OCI-M2 (cell line): ENCODE data around the gene RHOBTB1.

Source experiments
- DNase-seq: peaks from one replicate; lab custom pipeline; 2025; ENCODE audit not compliant: unreplicated experiment; lab: John Stamatoyannopoulos, UW

Gene RHOBTB1

DNA sequence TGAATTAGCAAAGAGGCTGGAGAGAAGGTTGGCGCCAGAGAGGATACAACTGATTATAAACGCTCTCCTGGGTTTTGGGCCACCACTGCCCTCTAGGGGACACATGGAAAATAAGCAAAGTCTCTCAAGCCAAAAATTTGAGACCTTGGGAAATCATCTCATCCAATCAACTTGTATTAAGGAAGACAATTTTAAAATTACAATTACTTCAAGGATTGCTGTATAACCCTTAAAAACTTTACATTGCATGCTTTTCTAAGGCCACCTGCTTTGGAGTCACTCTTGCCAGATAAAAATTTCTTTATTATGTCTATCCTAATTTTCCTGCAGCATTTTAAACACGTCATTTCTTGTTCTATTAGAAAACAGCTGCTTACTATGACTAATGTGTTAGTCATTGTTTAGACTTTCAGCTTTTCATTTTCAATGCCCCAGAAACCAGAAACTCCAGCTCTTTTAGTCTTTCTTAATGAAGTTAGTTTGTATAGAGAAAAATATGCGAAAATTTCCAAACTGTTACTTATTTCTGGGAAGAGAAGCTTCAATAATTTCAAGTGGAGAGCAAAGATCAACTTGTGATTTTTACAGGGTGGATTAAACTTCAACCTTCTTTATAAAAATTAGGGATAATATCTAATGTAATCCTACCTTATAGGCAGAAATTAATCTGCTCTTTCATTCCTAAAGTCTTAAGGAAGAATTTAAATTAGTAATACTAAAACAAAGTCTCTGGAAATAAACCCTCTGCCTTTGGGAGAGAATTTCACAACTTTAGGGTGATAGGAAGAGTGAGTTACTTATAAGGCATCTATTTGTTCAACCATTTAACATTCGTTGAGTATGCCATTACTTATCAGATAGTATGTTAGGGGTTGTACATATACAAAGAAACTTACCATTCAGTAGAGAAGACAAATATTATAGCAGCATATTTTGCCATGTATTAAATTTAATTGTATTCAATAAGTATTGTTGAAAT, 20.6 kb upstream of the RHOBTB1 start:
- DNase-seq = no peak

DNA sequence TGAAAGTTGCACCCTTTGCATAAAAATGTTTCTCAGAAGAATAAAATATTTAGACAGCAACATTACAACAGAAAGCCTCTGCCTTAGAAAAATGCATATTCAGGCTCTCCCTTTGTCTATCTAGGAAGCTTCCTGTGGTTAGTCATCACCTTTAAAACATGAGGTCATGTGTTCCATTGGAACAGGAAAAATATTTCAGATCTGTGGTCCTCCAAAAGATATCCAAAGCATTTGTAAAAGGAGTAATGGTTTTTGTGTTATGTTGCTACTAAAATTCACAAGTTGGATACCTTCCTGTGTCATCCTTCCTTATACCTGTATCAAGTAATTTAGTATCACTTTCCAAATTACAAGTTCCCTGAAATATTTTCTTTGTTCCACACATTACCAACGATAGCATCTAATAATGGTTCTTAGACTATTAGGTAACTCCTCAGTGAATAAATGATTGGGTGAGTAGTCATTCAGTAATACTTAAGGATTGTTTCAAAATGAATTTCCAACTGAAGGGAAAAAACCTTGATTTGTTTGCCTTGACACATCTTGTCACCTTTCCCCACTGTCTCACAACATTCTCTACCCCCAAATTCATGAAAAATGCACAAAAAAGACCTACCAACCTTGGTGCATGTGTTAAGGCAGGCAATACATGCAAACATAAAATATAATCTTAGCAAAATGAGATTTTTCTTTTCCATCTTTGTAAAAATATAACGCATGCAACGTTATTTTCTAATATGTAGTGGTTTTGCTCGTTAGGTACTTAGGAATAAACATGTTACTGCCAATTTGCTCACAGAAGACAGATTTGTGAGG, 19.7 kb upstream of the RHOBTB1 start:
- DNase-seq = no peak

DNA sequence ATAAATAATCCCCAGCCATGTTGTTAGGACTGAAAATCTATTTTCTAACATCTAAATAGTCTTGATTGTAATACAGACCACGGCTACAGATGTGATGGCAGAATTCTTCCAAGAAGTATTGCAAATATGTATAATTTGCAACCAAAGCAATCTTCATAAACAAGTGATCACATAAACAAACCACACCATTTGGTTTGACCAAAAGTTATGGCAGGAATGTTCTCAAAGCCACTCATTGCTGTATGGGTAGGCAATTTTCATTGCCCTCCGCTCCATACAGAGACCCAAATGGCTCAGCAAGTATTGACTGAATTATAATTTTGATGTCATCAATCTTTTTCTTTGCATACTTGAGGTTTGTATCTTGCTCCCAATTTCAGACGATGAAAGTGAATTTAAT, 19.0 kb upstream of the RHOBTB1 start:
- DNase-seq = no peak

DNA sequence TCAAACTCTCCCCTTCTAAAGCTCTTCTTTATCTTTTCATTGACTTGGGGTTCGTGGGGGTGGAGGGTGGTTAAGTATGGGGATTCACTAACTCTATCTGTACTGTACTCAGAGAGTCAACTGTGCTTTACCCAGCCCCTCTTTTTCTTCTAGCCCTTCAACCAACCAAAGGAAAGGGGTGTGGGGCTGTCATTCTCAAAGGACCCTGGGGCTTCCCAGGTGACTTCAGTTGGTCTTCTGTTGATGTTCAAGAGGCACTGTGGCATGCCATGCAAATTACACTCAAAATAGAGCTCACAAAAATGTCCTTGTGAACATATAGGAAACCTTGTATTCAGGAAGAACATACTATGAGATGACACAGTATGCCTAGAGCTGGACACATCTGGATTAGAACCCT, 16.9 kb upstream of the RHOBTB1 start:
- no peak for DNase-seq

DNA sequence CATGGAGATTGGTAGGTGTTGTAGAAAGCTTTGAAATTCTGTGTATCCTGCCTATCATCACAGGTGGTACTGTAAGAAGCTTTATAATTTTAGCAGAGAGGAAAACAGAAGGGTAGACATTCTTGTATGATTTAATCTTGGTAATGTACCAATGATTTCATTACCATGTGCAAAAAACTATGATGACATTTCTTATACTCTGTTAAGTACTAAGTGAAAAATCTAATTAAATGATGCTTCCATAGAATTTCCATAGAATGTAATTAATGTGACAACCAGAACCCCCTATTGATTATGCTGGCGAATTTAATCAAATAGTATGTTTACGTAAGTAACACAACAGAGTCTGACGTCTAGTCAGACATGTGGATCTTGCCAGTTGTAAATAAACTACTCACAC, 16.0 kb upstream of the RHOBTB1 start:
- DNase-seq = no peak

DNA sequence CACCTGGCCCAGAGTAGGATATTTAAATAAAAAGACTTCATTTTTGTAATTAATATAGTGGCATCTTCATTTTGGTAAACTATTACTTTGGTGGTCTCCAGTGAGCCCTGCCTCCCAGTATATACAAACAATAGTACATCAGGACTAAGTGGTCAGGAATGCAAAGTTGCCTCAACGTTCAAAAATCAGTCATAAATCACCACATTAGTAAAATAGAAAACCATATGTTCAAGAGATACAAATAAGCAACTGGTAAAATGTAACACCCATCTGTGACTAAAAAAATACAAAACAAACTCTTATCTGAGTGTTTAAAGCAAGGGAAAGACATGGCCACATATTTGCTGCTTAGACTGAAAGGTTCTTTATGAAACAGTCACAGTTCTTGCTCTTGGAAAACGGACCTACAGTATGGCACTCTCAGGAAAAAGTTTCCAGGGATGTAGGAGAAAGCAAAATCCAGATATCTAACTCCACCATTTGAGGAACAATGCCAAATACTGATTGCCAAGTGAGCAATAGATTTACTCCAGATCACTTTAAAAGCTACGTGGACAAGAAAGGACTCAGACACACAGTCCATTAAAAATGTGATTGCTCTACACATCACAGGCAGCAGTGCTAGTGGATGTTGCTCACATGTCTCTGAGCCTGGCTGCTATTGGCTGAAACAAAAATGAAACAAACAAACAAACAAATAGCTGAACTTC, 15.1 kb upstream of the RHOBTB1 start:
- DNase-seq = no peak

DNA sequence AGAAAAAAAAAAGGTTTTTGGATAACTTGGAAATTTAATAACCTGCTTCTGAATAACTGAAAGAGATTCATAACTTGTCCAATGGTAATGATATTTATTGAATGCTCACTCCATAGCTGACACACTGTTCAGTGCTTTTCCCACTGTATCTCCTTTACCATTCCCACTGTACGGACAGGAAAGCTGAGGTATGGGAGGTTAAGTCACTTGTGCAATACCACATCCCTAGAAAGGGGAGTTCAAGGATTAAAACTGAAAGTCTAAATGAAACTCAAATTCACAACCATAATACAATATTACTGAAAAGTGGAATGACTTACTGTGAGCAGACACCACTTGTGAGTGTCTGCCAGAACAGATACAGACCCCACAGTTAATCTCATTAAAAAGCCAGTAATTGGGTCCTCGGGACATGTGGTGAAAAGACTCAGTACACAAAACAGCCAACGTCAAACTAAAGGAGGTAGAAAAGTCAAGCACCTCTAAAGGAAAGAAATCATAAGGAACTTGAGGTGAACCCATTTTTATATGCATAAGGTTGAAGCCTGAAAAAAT, 13.8 kb upstream of the RHOBTB1 start:
- no peak for DNase-seq

DNA sequence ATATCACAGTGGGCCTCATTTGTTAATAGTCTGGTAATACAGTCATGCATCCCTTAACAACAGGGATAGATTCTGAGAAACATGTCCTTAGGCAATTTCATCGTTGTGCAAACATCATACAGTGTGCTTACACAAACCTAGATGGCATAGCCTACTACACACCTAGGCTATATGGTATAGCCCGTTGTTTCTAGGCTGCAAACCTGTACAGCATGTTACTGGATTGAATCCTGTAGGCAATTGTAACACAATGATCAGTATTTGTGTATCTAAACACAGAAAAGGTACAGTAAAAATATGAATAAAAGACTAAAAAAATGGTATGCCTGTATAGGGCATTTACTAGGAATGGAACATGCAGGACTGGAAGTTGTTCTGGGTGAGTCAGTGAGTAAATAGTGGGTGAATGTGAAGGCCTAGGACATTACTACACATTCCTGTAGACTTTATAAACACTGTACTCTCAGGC, 12.0 kb upstream of the RHOBTB1 start:
- DNase-seq = no peak

DNA sequence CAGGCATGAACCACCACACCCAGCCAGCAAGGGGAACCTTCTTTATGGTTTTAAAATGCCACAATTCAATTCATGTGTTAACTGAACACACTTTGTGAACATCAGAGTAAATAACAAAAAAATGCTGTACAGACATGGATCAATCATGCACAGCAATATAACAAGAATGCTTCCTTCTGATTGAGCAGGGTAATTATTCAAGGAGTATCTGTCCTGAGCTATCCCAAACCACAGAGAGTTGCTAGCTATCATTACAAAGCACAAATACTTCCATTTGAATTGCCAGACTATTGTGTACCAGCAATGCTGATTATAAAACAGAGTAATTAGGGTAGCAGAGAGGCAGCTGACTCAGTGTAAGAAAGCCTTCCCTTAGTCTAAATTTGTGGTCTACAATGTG, 11.3 kb upstream of the RHOBTB1 start:
- no peak for DNase-seq

DNA sequence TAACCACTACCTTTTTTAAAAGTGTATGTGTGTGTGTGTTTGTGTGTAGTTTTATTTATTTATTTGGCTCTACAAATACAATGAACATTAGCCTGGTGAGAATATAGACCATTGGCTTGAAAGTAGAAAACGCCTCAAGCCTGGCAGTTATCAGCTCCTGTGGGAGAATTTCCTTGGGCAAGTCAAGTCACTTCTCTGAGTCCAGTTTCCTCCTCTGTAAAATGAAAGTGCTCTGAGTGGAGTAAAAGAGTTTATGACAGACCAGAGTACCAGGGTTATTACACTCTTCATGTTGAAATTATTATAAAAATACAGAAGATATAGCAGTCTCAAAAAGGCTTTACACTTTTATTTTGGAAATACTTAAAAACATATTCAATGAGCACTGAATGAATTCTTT, 10.1 kb upstream of the RHOBTB1 start:
- no peak for DNase-seq

DNA sequence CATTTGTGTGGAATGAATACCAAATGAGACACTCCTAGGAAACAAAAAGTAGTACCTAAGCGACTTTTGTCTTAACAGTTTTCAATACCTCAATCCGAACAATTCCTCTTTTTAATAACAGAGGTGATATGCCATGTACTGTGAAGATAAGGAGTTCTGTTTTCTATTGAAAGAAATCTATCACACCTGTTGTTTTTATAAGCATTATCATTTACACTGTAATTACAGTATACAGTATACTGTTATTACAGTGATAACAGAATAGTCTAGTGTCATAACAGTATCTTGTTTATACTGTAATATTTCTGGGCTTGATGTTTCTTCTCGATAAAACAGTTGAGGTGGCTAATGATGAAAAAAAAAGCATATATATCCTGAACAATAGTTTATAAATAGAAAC, 9.4 kb upstream of the RHOBTB1 start:
- no peak for DNase-seq

DNA sequence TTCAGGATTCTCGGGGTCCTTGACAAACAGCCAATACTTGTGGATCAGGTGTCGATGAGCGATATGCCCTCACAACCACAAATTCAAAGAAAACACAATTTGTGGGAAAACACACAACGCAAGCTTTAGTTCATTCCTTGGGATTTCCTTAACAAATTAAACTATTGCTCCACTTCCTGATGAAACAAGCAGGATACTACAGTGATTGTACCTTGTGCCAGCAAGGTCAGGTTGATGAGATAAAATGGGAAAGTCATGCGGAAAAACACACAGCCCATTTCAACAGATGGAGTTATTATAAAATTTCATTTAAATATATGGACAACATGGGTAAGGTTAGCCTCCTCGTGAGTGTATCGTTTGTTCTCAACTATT, 8.8 kb upstream of the RHOBTB1 start:
- DNase-seq = no peak

DNA sequence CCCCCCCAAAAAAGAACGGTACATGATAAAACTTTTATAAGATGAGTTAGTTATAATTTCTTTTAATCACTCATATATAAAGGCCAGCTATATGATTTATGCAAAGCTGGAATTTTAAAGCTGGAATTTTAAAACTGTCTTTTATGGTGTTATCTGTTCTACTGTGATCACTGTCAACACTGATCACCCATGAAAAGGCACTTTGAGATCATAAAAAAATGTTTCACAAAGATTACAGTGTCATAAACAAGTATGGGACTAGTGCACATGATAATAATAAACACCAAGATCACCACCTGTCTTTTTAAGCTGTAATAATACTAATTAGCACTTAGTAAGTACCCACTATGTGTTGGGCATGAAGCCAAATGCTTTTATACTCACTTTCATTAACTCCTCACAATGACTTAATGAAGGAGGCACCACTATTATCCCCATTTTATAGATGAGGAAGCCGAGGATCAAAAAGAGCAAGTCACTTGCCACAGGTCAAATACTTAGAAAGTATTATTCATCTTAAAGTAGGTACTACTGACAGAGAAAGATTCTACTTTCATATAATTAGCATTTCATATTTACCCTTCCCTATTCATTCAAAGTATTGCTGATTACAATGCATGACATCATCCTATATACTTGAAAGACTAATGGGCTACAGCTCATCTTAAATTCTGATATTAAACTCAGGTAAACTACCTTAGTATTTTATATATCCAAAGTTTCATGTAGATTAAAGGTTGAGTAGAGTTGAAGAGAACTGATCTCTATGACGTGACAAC, 8.3 kb upstream of the RHOBTB1 start:
- DNase-seq = no peak

DNA sequence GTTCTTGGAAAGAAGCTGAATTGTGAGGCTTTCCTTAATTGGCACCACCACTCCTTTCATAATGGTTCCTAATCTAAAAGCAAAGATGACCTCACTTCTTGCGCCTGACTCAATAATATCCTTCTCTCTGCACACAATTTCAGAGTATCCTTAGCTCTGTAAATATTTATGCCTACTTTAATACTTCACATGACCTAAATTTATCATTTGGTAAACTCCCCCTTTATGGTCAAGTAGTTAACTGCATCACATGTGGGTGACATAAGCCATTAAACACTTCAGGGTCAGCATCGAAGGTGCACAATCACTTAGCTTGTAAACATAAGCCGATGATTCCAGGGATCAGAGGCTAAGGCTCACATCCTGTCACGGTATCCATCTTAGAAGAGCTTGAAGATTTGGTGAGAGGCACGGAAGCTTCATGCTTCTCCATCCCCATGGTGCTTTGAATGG, 7.3 kb upstream of the RHOBTB1 start:
- no peak for DNase-seq

DNA sequence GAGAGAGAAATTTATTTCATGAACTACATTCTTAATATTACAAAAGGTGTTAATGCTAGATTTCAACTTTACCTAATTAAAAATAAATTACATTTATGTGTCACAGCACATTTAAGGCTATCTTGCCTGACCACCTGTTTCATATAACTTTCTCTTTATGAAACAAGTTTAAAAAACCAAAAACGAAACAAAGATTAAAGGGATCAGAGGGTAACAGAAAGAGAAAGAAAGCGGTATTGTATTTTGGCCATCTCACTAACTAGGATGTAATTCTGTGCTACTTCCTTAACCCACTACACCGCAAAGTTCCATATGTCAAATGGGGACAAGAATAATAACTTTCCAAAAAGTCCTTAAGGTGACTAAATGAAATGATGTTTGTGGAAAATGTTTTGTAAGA, 6.3 kb upstream of the RHOBTB1 start:
- no peak for DNase-seq

DNA sequence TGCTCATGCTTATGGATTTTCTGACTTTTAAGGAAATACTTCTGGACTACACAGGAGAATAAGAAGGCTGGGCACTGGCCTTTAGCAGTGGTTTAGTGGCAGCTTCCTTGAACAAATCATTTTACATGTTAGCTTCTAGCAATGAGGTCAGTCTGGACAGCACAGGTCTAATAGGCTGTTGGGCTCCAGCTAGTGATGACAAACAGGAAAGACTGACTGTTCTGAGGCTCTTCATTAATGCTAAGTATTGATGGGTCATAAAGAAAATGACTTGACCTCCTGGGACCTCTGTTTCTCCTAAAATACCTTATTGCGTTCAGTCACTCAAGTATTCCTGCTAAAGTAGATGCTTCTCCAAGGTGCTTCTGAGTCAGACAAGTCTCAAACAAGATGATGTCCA, 4.9 kb upstream of the RHOBTB1 start:
- no peak for DNase-seq

DNA sequence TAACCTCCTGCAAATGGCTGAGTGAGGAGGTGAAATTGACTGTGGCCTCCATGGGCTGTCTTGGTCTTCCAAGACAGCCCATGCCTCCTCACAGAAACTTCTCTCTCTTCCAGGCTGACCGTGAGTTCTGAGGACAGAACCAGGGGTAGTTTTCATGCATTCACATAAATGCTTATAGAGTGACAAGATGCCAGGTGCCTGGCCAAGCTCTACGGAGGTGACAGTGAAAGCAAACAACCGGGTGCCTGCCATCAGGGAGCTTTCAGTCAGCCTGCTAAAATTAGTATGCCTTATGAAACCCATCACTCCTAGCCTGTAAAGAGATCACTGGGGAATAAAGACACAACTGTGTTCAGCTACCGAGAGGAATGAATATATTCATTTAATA, 919 bp upstream of the RHOBTB1 start:
- no peak for DNase-seq

DNA sequence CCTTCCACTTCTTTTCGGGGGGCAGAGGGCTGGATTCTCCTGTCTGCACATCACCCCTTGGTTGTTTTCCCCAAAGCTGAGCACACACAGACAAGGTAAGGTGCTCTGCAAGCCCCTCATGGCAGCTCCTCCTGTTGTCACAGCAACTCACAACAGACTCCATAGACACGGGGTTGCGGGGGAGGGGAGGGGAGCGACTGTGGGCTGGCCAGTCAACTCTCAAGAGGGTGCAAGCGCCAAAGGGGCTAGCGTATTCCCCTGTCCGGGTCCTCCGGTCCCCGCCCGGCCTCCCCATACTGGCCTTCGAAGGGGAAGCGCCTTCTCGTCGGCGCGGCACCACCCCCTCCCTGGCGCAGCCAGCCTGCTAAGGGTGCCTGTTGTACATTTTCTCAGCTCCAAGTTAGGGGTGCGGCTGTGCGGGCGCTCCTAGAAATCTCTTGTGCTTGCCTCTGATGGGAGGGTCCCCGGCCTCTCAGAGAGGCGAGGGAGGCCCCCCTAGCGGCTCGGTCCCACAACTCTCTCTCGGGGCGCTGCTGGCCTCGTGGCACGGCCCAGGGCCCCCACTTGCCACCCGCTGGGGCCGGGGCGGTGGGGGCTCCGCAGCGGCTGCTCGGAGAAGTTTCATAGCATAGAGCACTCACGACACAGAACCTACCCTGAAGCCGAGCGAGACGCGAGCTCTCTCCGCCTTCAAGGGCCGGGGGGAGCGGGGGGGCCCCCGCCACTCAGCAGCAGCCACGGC, 498 bp downstream of the RHOBTB1 start:
- DNase-seq = no peak

DNA sequence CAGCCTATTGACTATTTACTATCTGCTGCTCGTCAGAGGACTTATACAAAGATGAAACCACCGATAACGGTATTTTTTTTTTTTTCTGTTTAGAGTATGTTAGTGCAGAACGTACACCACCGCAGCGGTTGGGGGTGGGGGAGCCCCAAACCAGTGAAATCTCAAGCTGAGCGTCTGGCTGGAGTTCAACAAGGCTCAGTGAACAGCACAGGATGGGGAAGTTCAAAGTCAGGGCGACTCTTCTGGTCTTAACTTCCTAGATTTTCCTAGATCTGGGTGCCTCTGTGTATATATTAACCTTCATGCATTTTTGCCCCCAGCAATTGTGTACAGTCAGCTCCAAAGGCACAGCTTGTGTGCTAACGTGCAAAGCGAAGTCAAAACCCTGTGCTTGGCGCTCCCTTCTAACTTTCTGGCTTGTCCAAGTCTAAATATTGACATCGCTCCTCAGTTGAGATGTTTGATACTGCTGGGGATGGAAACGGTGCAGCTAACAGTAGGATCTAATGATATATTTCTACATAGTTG, 1.1 kb downstream of the RHOBTB1 start:
- no peak for DNase-seq
